HL-60 (cell line): ENCODE data around the gene MAGI2.

Experiments used
- DNase-seq, 2 experiments: peaks; one replicate each; pipeline ENCODE4 v3.0.0-alpha.2; 2010 to 2020; ENCODE audit warnings: low read depth in 1 of 2, low spot score in 1 of 2
- H3K27ac ChIP-seq: fragments of 250-450 bp; sonication (Bioruptor Pico); replicated peaks from 2 replicates; pipeline ENCODE4 v1.5.1; 2020; ENCODE audit warnings: mild to moderate bottlenecking, moderate library complexity
- H3K27me3 ChIP-seq: fragments of 250-450 bp; sonication (Bioruptor Pico); 2 replicates; pipeline ENCODE4 v1.5.1; 2021; ENCODE audit warnings: mild to moderate bottlenecking, moderate library complexity; ENCODE audit not compliant: insufficient read depth, poor library complexity, severe bottlenecking
- H3K4me3 ChIP-seq: replicated peaks from 2 replicates; pipeline ENCODE4 v1.5.1; 2011; ENCODE audit warnings: mild to moderate bottlenecking, control low read depth, low read length; ENCODE audit not compliant: insufficient read depth
- CTCF ChIP-seq: IDR thresholded peaks from one replicate; pipeline ENCODE4 v1.5.1; 2011; ENCODE audit warnings: low read length, control low read depth, inconsistent platforms; ENCODE audit not compliant: insufficient read depth
- GABPA ChIP-seq: IDR thresholded peaks from 2 replicates; pipeline ENCODE4 v1.6.1; 2012; ENCODE audit warnings: low read depth
- POLR2AphosphoS5 ChIP-seq: IDR thresholded peaks from 2 replicates; pipeline ENCODE4 v1.6.1; 2012; ENCODE audit warnings: low read depth
- SPI1 ChIP-seq: IDR thresholded peaks from 2 replicates; pipeline ENCODE4 v1.6.1; 2012; ENCODE audit warnings: low read depth, mild to moderate bottlenecking, borderline replicate concordance
- TF ChIP-seq, protein P1 (sequence below): IDR thresholded peaks from 2 replicates; pipeline ENCODE4 v1.6.1; 2012; ENCODE audit warnings: low read depth; ENCODE audit not compliant: insufficient replicate concordance

Gene MAGI2

GRCh38 chr7:78279032-78279431, 1174.4 kb downstream of the MAGI2 start:
- no peak overlapping the region for H3K27ac ChIP-seq
- no peak for DNase-seq
- TF ChIP-seq SPI1 (no peak), GABPA (no peak), POLR2AphosphoS5 (no peak), CTCF (no peak)
- TF ChIP-seq, protein P1, sequence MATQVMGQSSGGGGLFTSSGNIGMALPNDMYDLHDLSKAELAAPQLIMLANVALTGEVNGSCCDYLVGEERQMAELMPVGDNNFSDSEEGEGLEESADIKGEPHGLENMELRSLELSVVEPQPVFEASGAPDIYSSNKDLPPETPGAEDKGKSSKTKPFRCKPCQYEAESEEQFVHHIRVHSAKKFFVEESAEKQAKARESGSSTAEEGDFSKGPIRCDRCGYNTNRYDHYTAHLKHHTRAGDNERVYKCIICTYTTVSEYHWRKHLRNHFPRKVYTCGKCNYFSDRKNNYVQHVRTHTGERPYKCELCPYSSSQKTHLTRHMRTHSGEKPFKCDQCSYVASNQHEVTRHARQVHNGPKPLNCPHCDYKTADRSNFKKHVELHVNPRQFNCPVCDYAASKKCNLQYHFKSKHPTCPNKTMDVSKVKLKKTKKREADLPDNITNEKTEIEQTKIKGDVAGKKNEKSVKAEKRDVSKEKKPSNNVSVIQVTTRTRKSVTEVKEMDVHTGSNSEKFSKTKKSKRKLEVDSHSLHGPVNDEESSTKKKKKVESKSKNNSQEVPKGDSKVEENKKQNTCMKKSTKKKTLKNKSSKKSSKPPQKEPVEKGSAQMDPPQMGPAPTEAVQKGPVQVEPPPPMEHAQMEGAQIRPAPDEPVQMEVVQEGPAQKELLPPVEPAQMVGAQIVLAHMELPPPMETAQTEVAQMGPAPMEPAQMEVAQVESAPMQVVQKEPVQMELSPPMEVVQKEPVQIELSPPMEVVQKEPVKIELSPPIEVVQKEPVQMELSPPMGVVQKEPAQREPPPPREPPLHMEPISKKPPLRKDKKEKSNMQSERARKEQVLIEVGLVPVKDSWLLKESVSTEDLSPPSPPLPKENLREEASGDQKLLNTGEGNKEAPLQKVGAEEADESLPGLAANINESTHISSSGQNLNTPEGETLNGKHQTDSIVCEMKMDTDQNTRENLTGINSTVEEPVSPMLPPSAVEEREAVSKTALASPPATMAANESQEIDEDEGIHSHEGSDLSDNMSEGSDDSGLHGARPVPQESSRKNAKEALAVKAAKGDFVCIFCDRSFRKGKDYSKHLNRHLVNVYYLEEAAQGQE: no peak
- H3K27me3 ChIP-seq: no peaks in the 10 kb centered on the region
- no peak overlapping the region for H3K4me3 ChIP-seq

GRCh38 chr7:78267141-78267540, 1186.3 kb downstream of the MAGI2 start:
- Histone ChIP-seq H3K4me3 (no peak overlapping the region), H3K27me3 (no peaks in the 10 kb centered on the region), H3K27ac (no peak overlapping the region)
- TF ChIP-seq SPI1 (no peak), POLR2AphosphoS5 (no peak), GABPA (no peak), CTCF (no peak)
- TF ChIP-seq, protein P1: no peak
- DNase-seq: no peak

DNA sequence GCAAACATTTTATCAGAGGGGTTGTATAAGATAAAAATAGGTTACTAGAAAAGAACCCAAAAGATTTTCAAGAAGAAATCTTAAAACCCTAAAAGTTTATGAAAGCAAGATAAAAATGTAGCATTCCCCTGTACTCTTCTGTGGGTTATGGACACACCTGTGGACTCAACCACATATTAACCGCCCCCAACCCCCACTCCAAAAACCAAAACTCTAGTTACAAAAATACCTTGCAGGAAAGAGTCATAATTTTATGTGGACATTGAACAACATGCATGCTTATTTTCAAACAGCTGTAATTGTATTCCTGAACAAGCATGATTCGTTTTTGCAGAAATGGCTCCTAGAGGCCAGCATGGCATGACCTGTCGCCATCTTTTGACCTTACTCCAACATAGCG, 1188.0 kb downstream of the MAGI2 start:
- H3K4me3 ChIP-seq: no peak overlapping the region
- H3K27me3 ChIP-seq: no peaks in the 10 kb centered on the region
- TF ChIP-seq, protein P1: no peak
- no peak for DNase-seq
- H3K27ac ChIP-seq: no peak overlapping the region

GRCh38 chr7:78265071-78265470, 1188.4 kb downstream of the MAGI2 start:
- Histone ChIP-seq H3K27me3 (no peaks in the 10 kb centered on the region), H3K27ac (no peak overlapping the region), H3K4me3 (no peak overlapping the region)
- TF ChIP-seq, protein P1: no peak
- no peak for TF ChIP-seq POLR2AphosphoS5
- no peak for TF ChIP-seq SPI1
- no peak for TF ChIP-seq CTCF
- TF ChIP-seq GABPA: no peak
- DNase-seq: no peak
